Measurements from ENCODE around the gene PRPF40A.

PRPF40A gene

DNA sequence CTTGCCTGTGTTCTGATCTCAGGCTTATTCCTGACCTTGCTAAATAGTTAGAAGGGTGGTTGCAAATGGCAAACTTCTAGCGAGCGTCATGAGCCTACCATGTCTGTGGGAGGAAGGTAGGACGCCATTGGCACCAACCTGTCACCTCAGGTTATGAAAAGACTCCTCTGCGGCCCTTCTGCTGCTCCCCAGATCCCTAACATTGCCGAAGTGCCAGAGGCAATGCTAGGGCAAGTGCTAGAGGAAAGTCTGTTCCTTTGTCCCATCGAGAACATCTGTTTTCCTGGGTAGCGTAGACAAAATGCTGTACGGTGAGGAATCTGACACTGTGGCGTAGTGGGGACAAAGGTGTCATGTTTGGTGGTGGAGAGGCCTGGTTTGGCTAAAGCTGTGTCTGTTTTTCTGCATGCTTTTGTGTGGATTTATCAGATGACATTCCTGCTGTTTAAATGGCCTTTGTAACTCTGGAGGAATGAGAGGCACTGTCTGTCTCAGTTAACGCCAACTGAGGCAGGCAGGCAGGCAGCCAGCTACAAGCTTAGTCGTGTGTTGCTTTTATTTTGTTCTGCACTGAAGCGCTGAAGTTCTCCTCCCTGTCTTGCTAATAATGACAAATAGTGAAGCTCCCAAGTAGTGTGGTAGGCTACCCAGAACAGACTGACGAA is 94.1 kb downstream of the PRPF40A start:
- DNase-seq (ENCODE audit: low read depth) = no peak
- no peak for TF ChIP-seq CTCF (IDR thresholded peaks at IDR 0.05; ENCODE audit: low read length, missing control alignments)
- no peak overlapping the region for H3K4me3 ChIP-seq (replicated peaks; ENCODE audit: low read depth, low read length)

DNA sequence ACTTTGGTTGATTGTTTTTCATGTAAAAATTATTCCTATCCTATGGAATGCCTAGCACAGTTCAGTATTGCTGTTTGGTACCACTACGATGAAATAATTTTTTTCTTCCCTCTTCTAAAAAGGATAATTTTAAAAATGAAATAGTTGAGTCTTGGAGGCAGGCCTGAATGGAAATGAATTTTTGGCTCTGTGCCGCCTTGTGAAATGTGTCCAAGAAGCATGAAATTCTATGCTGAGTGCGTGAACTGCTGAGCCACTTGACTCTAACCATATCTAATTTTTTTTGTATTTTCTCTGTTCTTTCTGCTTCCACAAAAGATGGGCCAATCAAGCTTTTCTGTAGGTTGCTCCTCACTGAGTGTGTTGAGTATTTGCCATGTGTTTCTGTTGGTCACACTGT is 95.0 kb downstream of the PRPF40A start:
- TF ChIP-seq CTCF (IDR thresholded peaks at IDR 0.05; ENCODE audit: low read length, missing control alignments) = no peak
- no peak for DNase-seq (ENCODE audit: low read depth)
- H3K4me3 ChIP-seq (replicated peaks; ENCODE audit: low read depth, low read length) = no peak overlapping the region

DNA sequence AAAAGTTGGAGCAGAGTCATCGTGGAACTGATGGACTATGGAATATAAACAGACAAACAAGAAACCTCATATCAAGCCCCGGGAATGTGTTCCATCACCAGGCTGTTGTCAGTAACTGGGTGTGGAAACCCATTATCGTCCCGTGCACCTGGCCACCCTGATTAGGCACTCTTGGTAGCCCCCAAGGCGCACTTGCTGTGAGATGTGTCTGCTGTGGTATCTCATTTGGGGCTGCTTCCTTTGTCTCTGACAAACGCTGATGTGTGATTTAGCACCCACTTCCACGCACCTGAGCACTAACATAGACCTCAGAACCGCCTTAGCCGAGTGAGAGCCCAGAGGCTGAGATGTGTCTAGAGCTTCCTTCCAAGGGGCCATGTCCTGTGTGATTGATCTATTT is 96.3 kb downstream of the PRPF40A start:
- H3K4me3 ChIP-seq (replicated peaks; ENCODE audit: low read depth, low read length) = no peak overlapping the region
- no peak for TF ChIP-seq CTCF (IDR thresholded peaks at IDR 0.05; ENCODE audit: low read length, missing control alignments)
- DNase-seq (ENCODE audit: low read depth) = no peak

GRCh38 chr2:152620208-152620607 is 97.1 kb downstream of the PRPF40A start:
- no peak for DNase-seq (ENCODE audit: low read depth)

DNA sequence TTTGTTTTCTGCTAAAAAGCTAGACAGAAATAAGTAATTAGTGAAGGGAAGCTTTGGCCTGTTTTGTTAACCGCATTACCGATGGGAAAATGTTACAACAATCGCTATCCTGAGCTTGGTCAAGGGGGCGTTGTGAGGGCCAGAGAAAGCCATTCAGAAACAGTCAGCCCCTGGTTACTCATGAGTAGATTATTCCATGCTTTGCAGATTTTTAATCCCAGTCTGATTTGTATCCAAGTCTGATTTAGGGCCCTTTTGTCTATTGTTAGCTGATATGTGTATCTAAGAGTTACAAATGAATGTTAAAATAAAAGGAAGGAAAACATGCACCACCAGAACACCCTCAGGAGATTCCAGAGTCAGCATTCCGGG is 99.1 kb downstream of the PRPF40A start:
- no peak for DNase-seq (ENCODE audit: low read depth)
- no peak overlapping the region for H3K4me3 ChIP-seq (replicated peaks; ENCODE audit: low read depth, low read length)
- TF ChIP-seq CTCF (IDR thresholded peaks at IDR 0.05; ENCODE audit: low read length, missing control alignments) = no peak

More at GRCh38 chr2:152620208-152620607, 97.1 kb downstream of the PRPF40A start:
- H3K4me3 ChIP-seq (replicated peaks; ENCODE audit: low read depth, low read length) = no peak overlapping the region
- no peak for TF ChIP-seq CTCF (IDR thresholded peaks at IDR 0.05; ENCODE audit: low read length, missing control alignments)

GRCh38 chr2:152617456-152618192 is 99.6 kb downstream of the PRPF40A start:
- H3K4me3 ChIP-seq (replicated peaks; ENCODE audit: low read depth, low read length) = no peak overlapping the region
- no peak for DNase-seq (ENCODE audit: low read depth)
- no peak for TF ChIP-seq CTCF (IDR thresholded peaks at IDR 0.05; ENCODE audit: low read length, missing control alignments)

Measured in fibroblast of pulmonary artery (primary cell).